D341Med (cell line): ENCODE results near the gene CPEB1.

Experiments
- DNase-seq: peaks from one replicate; pipeline ENCODE4 v3.0.0; 2012; ENCODE audit warnings: low spot score

CPEB1 gene

GRCh38 chr15:82647045-82647834 lies at the start of gene CPEB1:
Gene CPEB1, minus strand, starts transcription at chr15:82647363. Its CDS starts 18,904 bp downstream, at chr15:82628459.
- peak; percentile 89 for DNase-seq

DNA sequence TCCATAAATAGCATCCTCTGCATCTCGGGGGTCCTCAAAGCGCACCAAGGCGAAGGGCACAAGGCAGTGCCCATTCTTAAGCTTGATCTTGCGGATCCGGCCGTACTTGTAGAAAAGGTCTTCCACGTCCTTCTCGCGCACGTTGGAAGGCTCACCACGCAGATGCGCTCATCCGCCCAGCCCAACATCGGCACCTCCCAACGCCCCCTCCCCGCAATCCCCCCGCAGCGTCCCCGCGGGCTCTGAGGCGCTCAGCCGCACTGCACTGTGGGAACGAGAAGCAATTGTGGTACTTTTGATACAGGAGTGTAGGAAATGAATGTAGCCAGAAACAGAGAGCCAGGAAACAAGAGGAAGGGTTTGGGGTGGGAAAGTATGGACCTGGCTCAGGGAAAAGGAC lies 45.0 kb upstream of the CPEB1 start:
- DNase-seq, result no peak

DNA sequence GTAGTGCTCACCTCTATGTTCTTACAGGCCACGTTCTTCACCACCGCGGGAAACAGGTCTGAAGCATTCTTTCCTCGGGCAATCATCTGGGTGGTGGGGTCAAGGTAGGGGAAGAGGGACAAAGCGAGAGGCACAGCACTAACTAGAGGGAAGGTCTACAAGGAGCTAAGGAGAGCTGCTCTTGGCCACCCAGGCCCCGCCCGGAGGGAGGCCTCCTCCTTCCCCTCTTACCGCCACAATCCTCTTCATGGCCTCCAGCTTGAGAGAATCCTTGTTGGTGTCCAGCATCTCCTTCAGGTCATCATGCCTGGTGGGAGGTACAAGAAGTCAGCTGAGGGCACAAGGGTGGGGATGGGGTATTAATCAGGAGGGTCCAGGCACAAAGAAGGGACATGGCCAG lies 42.0 kb upstream of the CPEB1 start:
- no peak for DNase-seq

GRCh38 chr15:82688691-82689090 lies 41.5 kb upstream of the CPEB1 start:
- no peak for DNase-seq

DNA sequence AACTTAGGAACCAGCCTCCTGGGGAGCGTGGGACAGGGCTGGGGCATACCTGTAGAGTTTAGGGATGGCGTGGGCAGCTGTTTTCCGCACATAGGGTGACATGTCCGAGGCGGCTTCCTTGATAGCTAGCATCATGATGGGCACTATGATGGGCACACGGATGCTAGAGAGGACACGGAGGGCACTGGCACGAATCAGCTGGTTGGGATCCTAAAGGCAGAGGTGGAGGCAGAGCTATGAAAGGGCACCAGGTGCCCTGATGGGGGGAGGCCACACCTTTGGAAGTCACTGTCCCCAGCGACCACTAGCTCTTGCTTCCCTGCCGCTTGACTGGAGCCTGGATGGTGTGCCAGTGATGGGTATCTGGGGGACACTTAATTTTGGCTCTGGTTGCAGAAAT lies 34.2 kb upstream of the CPEB1 start:
- DNase-seq, result no peak

DNA sequence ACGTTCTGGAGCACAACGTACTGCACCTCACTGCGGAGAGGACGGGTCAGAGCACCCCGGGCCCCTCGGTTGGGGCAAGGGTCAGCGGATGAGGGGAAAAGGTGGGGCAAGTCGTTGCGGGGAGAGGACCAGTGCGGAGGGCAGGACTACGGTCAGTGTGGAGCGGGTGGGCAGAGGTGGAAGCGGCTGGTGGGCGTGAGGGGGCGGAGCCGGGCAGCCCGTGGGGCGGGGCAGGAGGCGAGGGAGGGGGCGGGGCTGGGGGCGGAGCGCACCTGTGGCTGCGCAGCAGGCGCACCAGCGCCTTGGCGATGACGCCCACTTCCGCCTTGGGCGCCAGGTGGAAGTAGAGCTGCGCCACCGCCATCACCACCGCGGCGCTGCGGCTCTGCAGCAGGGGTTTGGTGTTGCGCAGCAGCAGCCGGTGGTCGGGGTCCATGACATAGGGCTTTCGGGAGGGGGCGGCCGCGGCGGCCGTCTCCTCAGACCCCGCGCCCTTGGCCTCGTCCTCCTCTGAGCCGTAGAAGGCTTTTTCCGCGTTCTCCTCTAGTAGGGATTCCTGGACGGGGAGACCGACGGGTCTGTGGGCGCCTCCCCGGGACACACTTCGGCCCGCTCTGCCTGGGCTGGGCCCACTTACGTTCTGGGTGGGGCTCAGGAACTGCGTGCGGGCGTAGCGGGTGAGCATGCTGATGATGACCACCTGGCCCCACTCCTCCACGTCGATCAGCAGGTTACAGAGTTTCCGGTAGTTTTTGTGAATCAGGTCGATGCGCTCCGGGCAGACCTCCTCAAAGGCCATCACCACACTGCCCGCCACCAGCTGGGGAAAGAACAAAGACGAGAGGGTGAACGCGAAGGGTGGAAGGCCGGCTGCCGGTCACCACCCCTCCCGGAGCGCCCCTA lies 33.3 kb upstream of the CPEB1 start:
- DNase-seq, result no peak

- DNase-seq, result no peak
These were observed 32.5 kb upstream of the CPEB1 start for GRCh38 chr15:82679626-82680199.

GRCh38 chr15:82677720-82678323 lies 30.7 kb upstream of the CPEB1 start:
- no peak for DNase-seq

- no peak for DNase-seq
These were observed 27.7 kb upstream of the CPEB1 start for GRCh38 chr15:82674873-82675272.

- DNase-seq, result no peak
These were observed 23.5 kb upstream of the CPEB1 start for GRCh38 chr15:82670699-82671098.

GRCh38 chr15:82666606-82667005 lies 19.4 kb upstream of the CPEB1 start:
- no peak for DNase-seq

DNA sequence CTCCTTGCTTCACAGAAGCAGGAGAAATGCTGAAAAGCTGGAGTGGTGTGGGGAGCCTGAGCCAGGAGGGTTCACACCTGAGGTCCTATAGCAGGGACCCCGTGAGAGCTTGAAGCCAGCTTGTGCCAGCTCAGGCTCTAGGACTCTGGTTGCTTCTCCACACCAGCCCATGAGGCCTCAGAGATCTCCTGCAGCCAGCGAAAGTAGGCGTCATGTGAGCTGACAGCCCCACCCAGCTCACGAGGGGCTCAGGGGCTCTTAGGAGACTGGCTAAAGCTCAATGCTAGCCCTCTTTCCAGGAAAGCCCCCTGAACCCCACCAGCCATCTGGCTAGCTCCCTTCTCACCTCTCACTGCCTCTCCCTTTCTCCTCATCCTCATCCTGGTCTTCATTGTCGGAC lies 16.9 kb upstream of the CPEB1 start:
- DNase-seq, result no peak

- no peak for DNase-seq
These were observed 16.0 kb upstream of the CPEB1 start for GRCh38 chr15:82663186-82663600.

DNA sequence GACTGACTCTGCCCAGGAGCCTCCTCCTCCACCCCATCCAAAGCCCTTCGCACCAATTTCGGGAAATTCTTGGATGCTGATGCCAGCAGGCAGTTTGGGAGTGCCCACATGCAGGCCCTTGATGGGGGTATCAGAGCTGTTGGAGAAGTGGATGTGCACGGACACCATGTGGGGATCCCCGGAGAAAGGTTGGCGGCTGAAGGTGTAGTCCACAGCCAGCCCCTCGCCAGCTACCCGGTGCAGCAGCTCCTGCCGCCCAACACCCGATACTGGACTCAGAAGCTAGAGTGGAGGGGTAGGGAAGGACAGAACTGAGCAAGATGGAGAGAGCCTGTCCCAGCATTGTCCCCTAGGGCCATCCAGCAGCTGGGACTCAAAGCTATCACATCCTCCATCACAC lies 15.5 kb upstream of the CPEB1 start:
- DNase-seq, result no peak

DNA sequence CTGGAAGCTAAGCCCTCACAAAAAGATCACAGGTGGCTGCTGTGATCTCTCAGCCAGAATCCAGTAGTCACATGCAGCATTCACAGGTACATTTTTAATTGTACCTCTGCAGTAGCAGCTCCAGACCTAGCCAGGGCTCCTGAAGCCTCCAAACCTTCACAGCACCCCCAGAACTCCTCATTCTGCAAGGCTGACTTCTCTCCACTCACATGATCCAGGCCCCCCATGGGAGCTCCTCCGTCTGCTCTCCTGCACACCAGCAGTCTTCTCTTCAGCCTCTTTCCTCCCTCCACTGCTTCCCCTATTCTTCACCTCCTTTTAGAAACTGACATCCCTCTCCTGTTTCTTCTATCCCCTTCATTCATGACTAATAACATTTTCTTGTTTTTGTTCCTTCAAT lies 13.2 kb upstream of the CPEB1 start:
- peak; percentile 14 for DNase-seq

DNA sequence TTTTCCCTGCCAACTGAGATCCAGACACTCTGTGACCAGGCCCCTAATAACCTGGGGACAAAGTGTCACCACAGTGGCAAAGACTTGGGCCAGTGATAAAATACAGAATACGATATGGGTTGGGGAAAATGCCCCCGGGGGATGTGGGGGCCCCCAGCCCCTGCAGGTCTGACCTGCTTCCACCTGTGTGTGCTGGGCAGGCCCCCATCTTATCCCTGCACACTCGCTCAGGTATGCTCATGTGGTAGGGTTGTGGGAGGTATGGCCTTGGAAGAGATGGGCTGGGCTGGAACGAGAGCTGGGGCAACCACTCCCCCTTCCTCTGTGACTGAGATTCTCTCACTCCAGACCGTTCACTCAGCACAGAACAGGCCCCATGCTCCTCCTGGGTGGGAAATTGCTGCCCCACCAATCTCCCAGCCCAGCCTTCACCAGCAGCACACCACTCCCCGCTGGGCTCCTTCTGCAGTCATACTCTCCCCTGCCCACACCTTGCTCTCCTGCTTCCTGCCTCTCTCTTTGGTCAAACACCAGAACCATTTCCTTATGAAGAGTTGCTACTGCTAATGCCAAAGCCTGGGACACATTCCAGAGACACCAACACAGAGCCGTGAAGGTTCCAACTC lies 9.6 kb upstream of the CPEB1 start:
- peak; percentile 18 for DNase-seq

GRCh38 chr15:82655606-82656005 lies 8.4 kb upstream of the CPEB1 start:
- no peak for DNase-seq

DNA sequence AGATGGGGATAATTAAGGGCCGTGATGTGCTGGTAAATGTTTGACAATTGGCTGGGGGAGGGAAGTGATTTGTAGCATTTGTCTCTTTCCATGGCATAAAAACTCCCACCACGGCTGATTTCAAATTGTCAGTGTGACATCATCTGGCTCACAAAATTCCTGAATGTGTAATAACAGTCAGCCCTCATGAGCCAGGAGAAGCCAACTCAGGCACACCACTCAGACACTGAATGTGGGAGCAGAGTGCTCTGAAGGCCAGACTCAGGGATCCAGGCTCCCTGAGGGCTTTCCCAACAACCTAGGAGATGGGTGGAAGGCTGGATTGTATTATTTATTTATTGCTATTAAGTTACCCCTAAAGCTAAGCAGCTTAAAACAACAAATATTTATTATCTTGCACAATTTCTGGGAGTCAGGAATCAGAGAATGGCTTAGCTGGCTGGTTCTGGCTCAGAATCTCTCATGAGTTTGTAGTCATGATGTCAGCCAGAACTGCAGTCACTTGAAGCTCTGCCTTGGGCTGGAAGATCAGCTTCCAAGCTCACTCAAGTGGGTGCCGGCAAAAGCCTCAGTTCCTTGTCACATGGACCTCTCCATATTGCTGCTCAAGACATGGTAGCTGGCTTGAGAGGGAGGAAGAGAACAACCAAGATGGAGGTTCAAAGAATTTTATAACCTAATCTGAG lies 6.5 kb upstream of the CPEB1 start:
- DNase-seq, result no peak

- DNase-seq, result no peak
These were observed 4.5 kb upstream of the CPEB1 start for GRCh38 chr15:82651708-82652107.

- no peak for DNase-seq
These were observed 3.0 kb upstream of the CPEB1 start for GRCh38 chr15:82650046-82650670.
